Ovary (tissue), 3 donors: ENCODE measurements around the gene SIX5.

Experiments used
- CTCF ChIP-seq, 3 donors: fragments of 450-650 bp in 2 of 3; fragments of 200-600 bp in 1 of 3; IDR thresholded peaks; one replicate each; pipeline versions ENCODE4 v1.5.1 to v1.8.0; 2016 to 2022; ENCODE audit warnings: antibody characterized with exemption in 3 of 3, mild to moderate bottlenecking in 1 of 3
- EP300 ChIP-seq: sonication (generic); formaldehyde crosslinking; IDR thresholded peaks from one replicate; pipeline ENCODE4 v1.6.1; 2017; ENCODE audit warnings: antibody characterized with exemption
- donor health status: DM: no; HTN: no; CAD: no.

DNA sequence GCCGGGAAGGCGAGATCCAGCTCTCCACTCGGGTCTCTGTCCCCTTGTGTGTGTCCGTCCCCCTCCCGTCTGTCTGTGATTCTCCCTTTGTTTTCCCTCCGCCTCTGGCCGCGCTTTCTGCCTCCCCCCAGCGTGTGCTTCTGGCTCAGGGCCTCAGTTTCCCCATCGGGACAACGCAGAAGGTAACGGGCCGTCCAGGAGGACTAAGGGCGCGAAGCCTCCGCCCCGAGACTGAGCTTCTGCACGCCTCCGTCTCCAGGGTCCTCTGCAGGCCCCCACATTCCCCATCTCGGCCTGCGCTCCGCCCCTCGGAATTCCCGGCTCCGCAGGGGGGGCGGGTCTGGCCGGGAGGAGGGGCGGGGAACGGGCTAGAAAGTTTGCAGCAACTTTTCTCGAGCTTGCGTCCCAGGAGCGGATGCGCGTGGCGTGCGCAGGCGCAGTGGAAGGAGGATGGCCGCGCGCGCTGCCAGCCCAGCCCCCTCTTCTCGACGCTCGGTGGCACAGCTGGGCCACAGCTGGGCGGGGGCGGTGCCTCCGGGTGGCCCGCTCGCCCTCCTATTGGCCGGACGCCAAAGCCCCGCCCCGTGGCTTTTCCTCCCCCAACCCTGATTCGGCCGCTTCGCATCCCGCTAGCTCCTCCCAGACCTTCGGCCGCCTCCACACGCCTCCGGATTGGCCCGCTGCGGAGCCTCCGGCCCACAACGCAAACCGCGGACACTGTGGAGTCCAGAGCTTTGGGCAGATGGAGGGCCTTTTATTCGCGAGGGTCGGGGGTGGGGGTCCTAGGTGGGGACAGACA lies at the start of gene SIX5:
- TF ChIP-seq EP300 (peak; percentile 87), CTCF (IDR thresholded peaks at IDR 0.05) (no peak)
